NOMO-1 treated with DMSO at 0.1 percent for 48 hours (cell line): ENCODE results near the gene BTNL2.
"Not testable (repeated sequence)": the region's sequence is repeated elsewhere in the genome, so short reads cannot be mapped to it uniquely, and the experiment has no call there.

Source experiments
- DNase-seq: peaks from one replicate; lab custom pipeline; 2025; ENCODE audit not compliant: unreplicated experiment; lab: John Stamatoyannopoulos, UW

The BTNL2 gene, protein sequence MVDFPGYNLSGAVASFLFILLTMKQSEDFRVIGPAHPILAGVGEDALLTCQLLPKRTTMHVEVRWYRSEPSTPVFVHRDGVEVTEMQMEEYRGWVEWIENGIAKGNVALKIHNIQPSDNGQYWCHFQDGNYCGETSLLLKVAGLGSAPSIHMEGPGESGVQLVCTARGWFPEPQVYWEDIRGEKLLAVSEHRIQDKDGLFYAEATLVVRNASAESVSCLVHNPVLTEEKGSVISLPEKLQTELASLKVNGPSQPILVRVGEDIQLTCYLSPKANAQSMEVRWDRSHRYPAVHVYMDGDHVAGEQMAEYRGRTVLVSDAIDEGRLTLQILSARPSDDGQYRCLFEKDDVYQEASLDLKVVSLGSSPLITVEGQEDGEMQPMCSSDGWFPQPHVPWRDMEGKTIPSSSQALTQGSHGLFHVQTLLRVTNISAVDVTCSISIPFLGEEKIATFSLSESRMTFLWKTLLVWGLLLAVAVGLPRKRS

DNA sequence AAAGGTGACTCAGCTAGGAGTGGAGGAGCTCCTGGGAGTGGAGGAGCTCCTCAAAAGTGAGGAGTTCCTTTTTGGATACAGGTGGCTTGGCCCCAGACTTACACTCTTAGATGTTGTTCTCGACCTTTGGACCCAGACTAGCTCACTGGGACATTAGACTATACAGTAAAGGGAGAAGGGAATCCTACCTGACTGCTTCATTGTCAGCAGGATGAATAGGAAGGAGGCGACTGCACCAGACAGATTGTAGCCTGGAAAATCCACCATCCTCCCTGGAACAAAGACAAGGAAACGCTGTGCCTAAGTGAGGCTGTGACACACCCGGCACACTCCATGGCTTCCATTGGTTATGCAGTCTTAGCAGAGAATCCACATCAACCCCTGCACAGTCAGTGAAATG lies at the start of gene BTNL2:
Gene BTNL2, minus strand, starts transcription at position 325 of the 400 bp plus-strand sequence. Its CDS starts 58 bp downstream, at position 267.
- DNase-seq: no peak

DNA sequence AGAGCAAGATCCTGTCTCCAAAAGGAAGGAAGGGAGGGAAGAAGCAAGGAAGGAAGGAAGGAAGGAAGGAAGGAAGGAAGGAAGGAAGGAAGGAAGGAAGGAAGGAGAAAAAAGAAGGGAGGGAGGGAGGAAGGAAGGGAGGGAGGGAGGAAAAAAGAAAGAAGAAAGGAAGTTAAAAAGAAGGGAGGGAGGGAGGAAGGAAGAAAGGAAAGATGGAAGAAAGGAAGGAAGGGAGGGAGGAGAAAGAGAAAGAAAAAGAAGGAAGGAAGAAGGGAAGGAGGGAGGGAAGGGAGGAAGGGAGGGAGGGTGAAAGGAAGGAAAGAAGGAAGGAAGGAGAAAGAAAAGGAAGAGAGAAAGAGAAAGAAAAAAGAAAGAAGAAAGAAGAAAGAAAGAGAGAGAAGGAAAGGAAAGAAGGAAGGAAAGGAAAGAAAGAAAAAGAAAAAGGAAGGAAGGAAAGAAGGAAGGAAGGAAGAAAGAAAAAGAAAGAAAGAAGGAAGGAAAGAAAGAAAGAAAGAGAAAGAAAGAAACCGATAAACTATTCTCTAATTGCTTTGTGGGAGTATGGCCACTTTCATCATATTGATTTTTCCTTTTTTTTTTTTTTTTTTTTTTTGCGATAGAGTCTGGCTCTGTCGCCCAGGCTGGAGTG lies 42.2 kb upstream of the BTNL2 start:
- DNase-seq: no peak

DNA sequence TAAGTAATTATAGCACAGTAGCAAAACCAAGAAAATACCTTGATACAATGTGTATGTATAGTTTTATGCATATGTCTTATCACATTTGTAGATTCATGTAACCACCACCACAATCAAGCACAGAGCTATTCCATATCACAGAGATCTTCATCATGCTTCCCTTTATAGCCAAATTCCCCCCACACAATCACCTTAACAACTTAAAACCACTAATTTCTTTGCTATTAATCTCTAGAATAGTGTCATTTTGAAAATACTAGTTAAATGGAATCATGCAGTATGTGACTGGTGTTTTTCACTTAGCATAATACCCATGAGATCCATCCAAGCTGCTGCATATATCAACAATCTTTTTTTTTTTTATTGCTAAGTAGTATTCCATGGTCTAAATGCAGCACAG lies 41.0 kb upstream of the BTNL2 start:
- DNase-seq: no peak

DNA sequence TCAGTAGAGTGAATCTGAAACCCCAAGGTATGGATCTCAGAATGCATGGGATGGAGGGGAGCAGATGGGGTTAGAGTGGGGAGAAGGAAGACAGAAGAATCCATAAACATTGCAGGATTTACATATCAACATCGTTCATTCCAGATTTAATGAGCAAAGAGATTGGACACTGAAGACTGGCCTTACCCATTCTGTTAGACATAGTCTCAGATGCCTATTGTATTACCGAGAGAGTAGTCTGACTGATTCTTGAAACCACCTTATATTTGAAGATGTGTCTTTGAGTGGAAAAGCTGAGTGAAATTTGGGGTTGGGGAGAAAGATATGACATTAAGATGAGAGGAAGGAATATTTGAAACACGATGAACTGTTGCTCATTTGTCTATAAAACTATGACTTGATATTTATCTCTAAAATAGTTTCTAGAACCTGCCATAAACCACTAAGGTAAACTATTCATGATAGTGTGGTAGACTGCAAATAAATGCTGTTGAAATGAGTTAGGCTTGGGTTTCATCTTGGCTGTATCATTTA lies 38.4 kb upstream of the BTNL2 start:
- no peak for DNase-seq

DNA sequence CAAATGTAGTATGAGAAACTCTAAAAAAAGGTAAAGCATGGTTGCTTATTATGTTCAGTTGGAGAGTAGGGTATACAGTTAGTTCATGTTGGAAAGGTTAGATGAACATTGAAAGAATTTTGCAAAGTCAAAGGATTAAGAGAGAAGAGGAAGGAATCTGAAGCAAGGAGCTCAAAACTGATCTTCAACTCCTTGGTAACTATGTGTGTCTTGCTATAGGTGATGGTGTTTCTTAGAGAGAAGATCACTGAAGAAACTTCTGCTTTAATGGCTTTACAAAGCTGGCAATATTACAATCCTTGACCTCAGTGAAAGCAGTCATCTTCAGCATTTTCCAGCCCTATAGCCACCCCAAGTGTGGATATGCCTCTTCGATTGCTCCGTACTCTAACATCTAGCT lies 37.5 kb upstream of the BTNL2 start:
- no peak for DNase-seq

DNA sequence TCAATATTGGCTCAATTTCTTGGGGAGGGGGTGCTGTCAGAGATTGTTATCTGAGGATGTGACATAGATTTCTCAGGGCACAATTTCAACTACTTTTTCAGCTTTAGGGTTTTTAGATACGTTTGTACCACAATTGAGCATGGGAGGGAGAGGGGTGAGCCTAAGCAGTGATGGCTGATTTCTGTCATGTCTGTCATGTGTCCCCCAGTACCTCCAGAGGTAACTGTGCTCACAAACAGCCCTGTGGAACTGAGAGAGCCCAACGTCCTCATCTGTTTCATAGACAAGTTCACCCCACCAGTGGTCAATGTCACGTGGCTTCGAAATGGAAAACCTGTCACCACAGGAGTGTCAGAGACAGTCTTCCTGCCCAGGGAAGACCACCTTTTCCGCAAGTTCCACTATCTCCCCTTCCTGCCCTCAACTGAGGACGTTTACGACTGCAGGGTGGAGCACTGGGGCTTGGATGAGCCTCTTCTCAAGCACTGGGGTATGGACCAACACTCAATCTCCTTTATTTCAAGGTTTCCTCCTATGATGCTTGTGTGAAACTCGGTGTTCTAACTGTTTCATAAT lies 36.1 kb upstream of the BTNL2 start:
- peak; percentile 16 for DNase-seq

GRCh38 chr6:32442243-32442667 lies 35.3 kb upstream of the BTNL2 start:
- no peak for DNase-seq

- DNase-seq: peak; percentile 93
These were observed 32.7 kb upstream of the BTNL2 start, which contains the start of gene HLA-DRA for GRCh38 chr6:32439602-32440214. Gene HLA-DRA, plus strand, starts transcription at chr6:32439887. Its CDS starts 64 bp downstream, at chr6:32439951.

DNA sequence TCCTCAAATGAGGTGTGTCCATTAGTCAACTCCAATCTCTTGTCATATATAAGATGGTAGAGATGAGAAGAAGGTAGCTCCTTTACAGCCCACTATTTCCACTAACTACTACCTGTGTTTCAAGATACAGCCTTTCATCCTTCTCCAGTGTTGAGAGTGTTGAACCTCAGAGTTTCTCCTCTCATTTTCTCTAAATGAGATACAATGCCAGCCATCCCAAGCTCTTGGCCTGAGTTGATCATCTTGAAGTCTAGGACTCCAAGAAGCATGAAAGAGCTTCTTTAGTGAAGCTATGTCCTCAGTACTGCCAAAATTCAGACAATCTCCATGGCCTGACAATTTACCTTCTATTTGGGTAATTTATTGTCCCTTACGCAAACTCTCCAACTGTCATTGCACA lies 32.2 kb upstream of the BTNL2 start:
- peak; percentile 92 for DNase-seq

- peak; percentile 96 for DNase-seq
These were observed 30.2 kb upstream of the BTNL2 start for GRCh38 chr6:32436995-32437836.

GRCh38 chr6:32436186-32436585 lies 29.2 kb upstream of the BTNL2 start:
- no peak for DNase-seq

DNA sequence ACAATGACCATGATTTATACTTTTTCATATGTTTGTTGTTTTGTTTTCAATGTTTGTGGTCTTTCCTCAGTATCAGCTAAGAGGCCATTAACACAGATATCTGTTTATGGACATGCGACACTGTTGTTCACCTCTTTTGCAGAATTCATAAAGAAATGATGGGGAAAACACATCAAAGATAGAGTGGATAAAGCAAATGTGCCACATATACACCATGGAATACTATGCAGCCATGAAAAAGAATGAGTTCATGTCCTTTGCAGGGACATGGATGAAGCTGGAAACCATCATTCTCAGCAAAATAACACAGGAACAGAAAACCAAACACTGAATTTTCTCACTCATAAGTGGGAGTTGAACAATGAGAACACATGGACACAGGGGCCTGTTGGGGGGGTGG lies 27.0 kb upstream of the BTNL2 start:
- DNase-seq: not testable (repeated sequence)

- peak; percentile 59 for DNase-seq
These were observed 25.1 kb upstream of the BTNL2 start for GRCh38 chr6:32432050-32432450.

GRCh38 chr6:32431142-32431541 lies 24.2 kb upstream of the BTNL2 start:
- no peak for DNase-seq

DNA sequence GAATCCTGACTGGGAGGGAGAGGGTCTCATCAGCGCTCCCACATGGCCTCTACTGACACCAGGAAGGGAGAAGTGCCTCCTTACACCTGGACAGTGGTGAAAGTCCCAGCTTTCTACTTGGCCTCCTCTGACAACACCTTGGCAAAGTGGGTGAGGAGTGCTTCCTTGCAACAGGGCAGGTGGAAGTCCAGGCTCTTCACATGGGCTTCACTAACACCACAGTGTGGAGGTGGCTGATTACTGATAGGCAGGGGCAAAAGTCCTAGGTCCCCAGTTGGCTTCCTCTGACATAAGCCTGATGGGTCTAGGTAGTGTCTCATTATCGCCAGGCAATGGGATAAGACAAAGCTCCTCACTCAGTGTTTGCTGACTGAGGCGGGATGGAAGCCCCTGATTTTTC lies 23.2 kb upstream of the BTNL2 start:
- no peak for DNase-seq

DNA sequence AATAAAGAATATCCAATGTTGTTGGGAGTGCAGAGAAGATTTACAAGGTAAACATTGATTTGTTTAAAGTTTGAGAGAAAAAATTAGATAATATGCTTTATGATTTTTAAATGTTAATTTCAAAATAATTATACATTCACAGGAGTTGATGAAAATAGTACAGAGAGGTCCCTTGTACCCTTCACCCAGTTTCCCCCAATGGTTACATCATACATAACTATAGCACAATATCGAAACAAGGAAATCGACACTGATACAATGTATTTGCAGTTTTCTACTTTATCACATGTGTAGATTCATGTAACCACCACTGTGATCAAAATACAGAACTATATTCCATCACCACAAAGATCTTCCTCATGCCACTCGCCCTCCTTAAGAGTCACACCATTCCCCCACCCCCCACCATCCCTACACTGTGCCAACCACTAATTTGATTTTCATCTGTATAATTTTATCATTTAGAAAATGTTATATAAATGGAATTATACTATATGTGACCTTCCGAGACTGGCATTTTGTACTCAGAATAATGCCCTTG lies 21.0 kb upstream of the BTNL2 start:
- DNase-seq: no peak

GRCh38 chr6:32427218-32427617 lies 20.2 kb upstream of the BTNL2 start:
- DNase-seq: no peak

- DNase-seq: no peak
These were observed 19.4 kb upstream of the BTNL2 start for GRCh38 chr6:32426338-32426737.

DNA sequence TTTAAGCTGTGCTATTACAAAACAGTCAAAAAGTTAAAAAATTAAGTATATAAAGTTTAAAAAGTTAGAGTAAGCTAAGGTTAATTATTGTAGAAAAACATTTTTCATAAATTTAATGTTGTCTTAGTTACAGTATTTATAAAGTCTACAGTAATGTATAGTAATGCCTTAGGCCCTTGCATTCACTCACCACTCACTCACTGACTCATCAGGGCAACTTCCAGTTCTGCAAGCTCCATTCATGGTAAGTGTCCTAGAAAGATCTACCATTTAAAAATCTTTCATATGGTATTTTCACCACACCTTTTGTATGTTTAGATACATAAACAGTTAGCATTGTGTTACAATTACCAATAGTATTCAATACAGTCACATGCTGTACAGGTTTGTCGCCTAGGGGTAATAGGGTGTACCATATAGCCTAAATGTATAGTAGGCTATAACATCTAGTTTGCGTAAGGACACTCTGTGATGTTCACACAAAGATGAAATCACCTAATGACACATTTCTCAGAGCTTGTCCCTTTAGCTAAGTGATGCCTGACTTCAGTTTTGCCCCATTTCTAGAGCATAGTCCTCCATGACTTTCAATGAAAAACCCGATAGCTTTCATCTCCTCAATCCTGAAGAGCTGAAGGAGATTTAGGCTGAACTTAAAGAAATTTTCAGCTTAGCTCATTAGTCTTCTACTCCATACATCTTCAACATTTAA lies 17.8 kb upstream of the BTNL2 start:
- DNase-seq: no peak
